HEK293 (cell line): ENCODE results near the gene GRM4.

Source experiments
- CTCF ChIA-PET: fragments of 350-600 bp; formaldehyde crosslinking; extraction: SDS; loops from one replicate; lab custom pipeline; 2021; ENCODE audit warnings: antibody characterized with exemption; lab: Yijun Ruan, JAX
- POLR2A ChIA-PET: fragments of 300-600 bp; formaldehyde crosslinking; extraction: SDS; loops from one replicate; lab custom pipeline; 2020; ENCODE audit warnings: antibody characterized with exemption, inconsistent platforms; lab: Yijun Ruan, JAX
- H3K27ac ChIP-seq: fragments of 200-500 bp; sonication (Bioruptor generic); 2 replicates; pipeline ENCODE4 v1.5.1; 2014; ENCODE audit warnings: low read depth, low read length, control low read depth, inconsistent platforms; ENCODE audit errors: extremely low read depth
- H3K36me3 ChIP-seq, 2 experiments: fragments of 200-500 bp in 1 of 2; sonication (Bioruptor generic) in 1 of 2; 1 replicate in 1 of 2; 2 replicates in 1 of 2; pipeline ENCODE4 v1.5.1; 2014 to 2017; ENCODE audit warnings: inconsistent platforms in 2 of 2, low read length in 2 of 2; ENCODE audit not compliant: control insufficient read depth in 2 of 2, insufficient read depth in 1 of 2
- H3K4me1 ChIP-seq: fragments of 200-500 bp; sonication (Bioruptor generic); 2 replicates; pipeline ENCODE4 v1.5.1; 2014; ENCODE audit warnings: mild to moderate bottlenecking, low read length, inconsistent platforms; ENCODE audit not compliant: control insufficient read depth, insufficient read depth
- H3K4me3 ChIP-seq: 2 replicates; pipeline ENCODE4 v1.5.1; 2011; ENCODE audit warnings: low read depth, mild to moderate bottlenecking, control low read depth, low read length, moderate library complexity
- H3K9me3 ChIP-seq: fragments of 200-500 bp; sonication (Bioruptor generic); 2 replicates; pipeline ENCODE4 v1.5.1; 2014; ENCODE audit warnings: low read depth, low read length, inconsistent platforms; ENCODE audit not compliant: control insufficient read depth, insufficient read depth
- HIC1 ChIP-seq: fragments of 450-650 bp; formaldehyde crosslinking; IDR thresholded peaks from 2 replicates; pipeline ENCODE4 v1.5.1; 2016; ENCODE audit warnings: missing biosample characterization, missing genetic modification characterization
- PRDM2 ChIP-seq: fragments of 450-650 bp; formaldehyde crosslinking; IDR thresholded peaks from 2 replicates; pipeline ENCODE4 v1.5.1; 2016; ENCODE audit warnings: missing biosample characterization, missing genetic modification characterization, borderline replicate concordance
- TSHZ1 ChIP-seq: fragments of 450-650 bp; formaldehyde crosslinking; IDR thresholded peaks from 2 replicates; pipeline ENCODE4 v1.5.1; 2016; ENCODE audit warnings: missing biosample characterization, missing genetic modification characterization, borderline replicate concordance
- YY1 ChIP-seq: fragments of 450-650 bp; formaldehyde crosslinking; IDR thresholded peaks from 2 replicates; pipeline ENCODE4 v1.5.1; 2018; ENCODE audit warnings: missing biosample characterization, missing genetic modification characterization
- ZBTB21 ChIP-seq: fragments of 450-650 bp; formaldehyde crosslinking; IDR thresholded peaks from 2 replicates; pipeline ENCODE4 v1.5.1; 2017; ENCODE audit warnings: missing biosample characterization, missing genetic modification characterization
- ZFP41 ChIP-seq: fragments of 450-650 bp; formaldehyde crosslinking; IDR thresholded peaks from 2 replicates; pipeline ENCODE4 v1.5.1; 2016; ENCODE audit warnings: missing biosample characterization, missing genetic modification characterization, borderline replicate concordance
- ZNF146 ChIP-seq: fragments of 450-650 bp; formaldehyde crosslinking; IDR thresholded peaks from 2 replicates; pipeline ENCODE4 v1.5.1; 2016; ENCODE audit warnings: missing biosample characterization, missing genetic modification characterization
- ZNF292 ChIP-seq: fragments of 450-650 bp; formaldehyde crosslinking; IDR thresholded peaks from 2 replicates; pipeline ENCODE4 v1.5.1; 2016; ENCODE audit warnings: low read depth, missing biosample characterization, missing genetic modification characterization, borderline replicate concordance
- ZNF354C ChIP-seq: fragments of 450-650 bp; formaldehyde crosslinking; IDR thresholded peaks from 2 replicates; pipeline ENCODE4 v1.5.1; 2016; ENCODE audit warnings: missing biosample characterization, missing genetic modification characterization, low read depth, borderline replicate concordance
- ZNF404 ChIP-seq: fragments of 450-650 bp; formaldehyde crosslinking; IDR thresholded peaks from 2 replicates; pipeline ENCODE4 v1.5.1; 2017; ENCODE audit warnings: missing biosample characterization, missing genetic modification characterization
- ZNF426 ChIP-seq: fragments of 450-650 bp; formaldehyde crosslinking; IDR thresholded peaks from 2 replicates; pipeline ENCODE4 v1.5.1; 2017; ENCODE audit warnings: missing biosample characterization, missing genetic modification characterization, mild to moderate bottlenecking, inconsistent platforms, moderate library complexity
- ZNF585B ChIP-seq: fragments of 450-650 bp; formaldehyde crosslinking; IDR thresholded peaks from 2 replicates; pipeline ENCODE4 v1.5.1; 2016; ENCODE audit warnings: missing biosample characterization, missing genetic modification characterization
- ZNF596 ChIP-seq: fragments of 450-650 bp; IDR thresholded peaks from 2 replicates; pipeline ENCODE4 v1.5.0; 2018; ENCODE audit warnings: missing biosample characterization, mild to moderate bottlenecking, missing genetic modification characterization, moderate library complexity
- ZNF707 ChIP-seq: fragments of 450-650 bp; formaldehyde crosslinking; IDR thresholded peaks from 2 replicates; pipeline ENCODE4 v1.5.1; 2016; ENCODE audit warnings: missing biosample characterization, missing genetic modification characterization
- ZNF830 ChIP-seq: fragments of 450-650 bp; IDR thresholded peaks from 2 replicates; pipeline ENCODE4 v1.5.0; 2018; ENCODE audit warnings: missing biosample characterization, missing genetic modification characterization, low read depth, mild to moderate bottlenecking, moderate library complexity
- TF ChIP-seq, protein P1 (sequence below): fragments of 450-650 bp; formaldehyde crosslinking; IDR thresholded peaks from 2 replicates; pipeline ENCODE4 v1.5.1; 2016; ENCODE audit warnings: missing biosample characterization, missing genetic modification characterization
- TF ChIP-seq, protein P2 (sequence below): fragments of 450-650 bp; formaldehyde crosslinking; IDR thresholded peaks from 2 replicates; pipeline ENCODE4 v1.5.1; 2016; ENCODE audit warnings: missing biosample characterization, missing genetic modification characterization
- TF ChIP-seq, protein P3 (sequence below): fragments of 450-650 bp; formaldehyde crosslinking; IDR thresholded peaks from 2 replicates; pipeline ENCODE4 v1.5.1; 2017; ENCODE audit warnings: missing biosample characterization, missing genetic modification characterization
- TF ChIP-seq, protein P4 (sequence below): fragments of 450-650 bp; formaldehyde crosslinking; IDR thresholded peaks from 2 replicates; pipeline ENCODE4 v1.5.1; 2016; ENCODE audit warnings: missing biosample characterization, missing genetic modification characterization, borderline replicate concordance

GRM4 gene

GRCh38 chr6:34157236-34157830, 11.4 kb upstream of the GRM4 start:
- no peak overlapping the region for H3K4me3 ChIP-seq
- POLR2A ChIA-PET: no interaction called here
- CTCF ChIA-PET: interaction anchor here (0.6 to 8.7 kb wide), 6 partner anchors 12 to 458 kb away, joined by 3 to 120 read pairs (median 4); partner anchors contain the start of gene GRM4

More at GRCh38 chr6:34157236-34157830, 11.4 kb upstream of the GRM4 start:
- H3K36me3 ChIP-seq: no peaks in the 10 kb centered on the region
- H3K27ac ChIP-seq: no peak overlapping the region
- no peaks in the 10 kb centered on the region for H3K4me1 ChIP-seq
- no peaks in the 10 kb centered on the region for H3K9me3 ChIP-seq
- TF ChIP-seq ZFP41 (tag by site-specific recombination) (no peak), ZNF292 (tag by site-specific recombination) (no peak), ZNF830 (no peak), ZNF707 (no peak), ZNF404 (tag by site-specific recombination) (no peak), ZNF585B (no peak), YY1 (tag by site-specific recombination) (no peak), TSHZ1 (no peak), ZNF146 (tag by site-specific recombination) (no peak), HIC1 (tag by site-specific recombination) (no peak), ZNF596 (tag by site-specific recombination) (no peak), PRDM2 (no peak), ZNF354C (tag by site-specific recombination) (no peak), ZNF426 (tag by site-specific recombination) (no peak), ZBTB21 (tag by site-specific recombination) (no peak)
- TF ChIP-seq, protein P1, sequence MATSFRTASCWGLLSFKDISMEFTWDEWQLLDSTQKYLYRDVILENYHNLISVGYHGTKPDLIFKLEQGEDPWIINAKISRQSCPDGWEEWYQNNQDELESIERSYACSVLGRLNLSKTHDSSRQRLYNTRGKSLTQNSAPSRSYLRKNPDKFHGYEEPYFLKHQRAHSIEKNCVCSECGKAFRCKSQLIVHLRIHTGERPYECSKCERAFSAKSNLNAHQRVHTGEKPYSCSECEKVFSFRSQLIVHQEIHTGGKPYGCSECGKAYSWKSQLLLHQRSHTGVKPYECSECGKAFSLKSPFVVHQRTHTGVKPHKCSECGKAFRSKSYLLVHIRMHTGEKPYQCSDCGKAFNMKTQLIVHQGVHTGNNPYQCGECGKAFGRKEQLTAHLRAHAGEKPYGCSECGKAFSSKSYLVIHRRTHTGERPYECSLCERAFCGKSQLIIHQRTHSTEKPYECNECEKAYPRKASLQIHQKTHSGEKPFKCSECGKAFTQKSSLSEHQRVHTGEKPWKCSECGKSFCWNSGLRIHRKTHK: no peak
- TF ChIP-seq, protein P2, sequence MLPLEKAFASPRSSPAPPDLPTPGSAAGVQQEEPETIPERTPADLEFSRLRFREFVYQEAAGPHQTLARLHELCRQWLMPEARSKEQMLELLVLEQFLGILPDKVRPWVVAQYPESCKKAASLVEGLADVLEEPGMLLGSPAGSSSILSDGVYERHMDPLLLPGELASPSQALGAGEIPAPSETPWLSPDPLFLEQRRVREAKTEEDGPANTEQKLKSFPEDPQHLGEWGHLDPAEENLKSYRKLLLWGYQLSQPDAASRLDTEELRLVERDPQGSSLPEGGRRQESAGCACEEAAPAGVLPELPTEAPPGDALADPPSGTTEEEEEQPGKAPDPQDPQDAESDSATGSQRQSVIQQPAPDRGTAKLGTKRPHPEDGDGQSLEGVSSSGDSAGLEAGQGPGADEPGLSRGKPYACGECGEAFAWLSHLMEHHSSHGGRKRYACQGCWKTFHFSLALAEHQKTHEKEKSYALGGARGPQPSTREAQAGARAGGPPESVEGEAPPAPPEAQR (tag by site-specific recombination): no peak
- TF ChIP-seq, protein P3, sequence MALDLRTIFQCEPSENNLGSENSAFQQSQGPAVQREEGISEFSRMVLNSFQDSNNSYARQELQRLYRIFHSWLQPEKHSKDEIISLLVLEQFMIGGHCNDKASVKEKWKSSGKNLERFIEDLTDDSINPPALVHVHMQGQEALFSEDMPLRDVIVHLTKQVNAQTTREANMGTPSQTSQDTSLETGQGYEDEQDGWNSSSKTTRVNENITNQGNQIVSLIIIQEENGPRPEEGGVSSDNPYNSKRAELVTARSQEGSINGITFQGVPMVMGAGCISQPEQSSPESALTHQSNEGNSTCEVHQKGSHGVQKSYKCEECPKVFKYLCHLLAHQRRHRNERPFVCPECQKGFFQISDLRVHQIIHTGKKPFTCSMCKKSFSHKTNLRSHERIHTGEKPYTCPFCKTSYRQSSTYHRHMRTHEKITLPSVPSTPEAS (tag by site-specific recombination): no peak
- TF ChIP-seq, protein P4, sequence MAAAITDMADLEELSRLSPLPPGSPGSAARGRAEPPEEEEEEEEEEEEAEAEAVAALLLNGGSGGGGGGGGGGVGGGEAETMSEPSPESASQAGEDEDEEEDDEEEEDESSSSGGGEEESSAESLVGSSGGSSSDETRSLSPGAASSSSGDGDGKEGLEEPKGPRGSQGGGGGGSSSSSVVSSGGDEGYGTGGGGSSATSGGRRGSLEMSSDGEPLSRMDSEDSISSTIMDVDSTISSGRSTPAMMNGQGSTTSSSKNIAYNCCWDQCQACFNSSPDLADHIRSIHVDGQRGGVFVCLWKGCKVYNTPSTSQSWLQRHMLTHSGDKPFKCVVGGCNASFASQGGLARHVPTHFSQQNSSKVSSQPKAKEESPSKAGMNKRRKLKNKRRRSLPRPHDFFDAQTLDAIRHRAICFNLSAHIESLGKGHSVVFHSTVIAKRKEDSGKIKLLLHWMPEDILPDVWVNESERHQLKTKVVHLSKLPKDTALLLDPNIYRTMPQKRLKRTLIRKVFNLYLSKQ (tag by site-specific recombination): no peak
